KMS-11 (cell line): ENCODE measurements around the gene CACNG1.
"Not testable (repeated sequence)": the region's sequence is repeated elsewhere in the genome, so short reads cannot be mapped to it uniquely, and the experiment has no call there.

ENCODE experiments used
- H2AFZ ChIP-seq: fragments of 200-600 bp; sonication (generic); 2 replicates; pipeline ENCODE4 v1.6.1; 2016; ENCODE audit warnings: antibody characterized with exemption, mixed run types, low read depth
- H3K27ac ChIP-seq: fragments of 200-600 bp; sonication (generic); 2 replicates; pipeline ENCODE4 v1.6.1; 2016; ENCODE audit warnings: mild to moderate bottlenecking, mixed run types
- H3K27me3 ChIP-seq: fragments of 200-600 bp; sonication (generic); 2 replicates; pipeline ENCODE4 v1.6.1; 2017; ENCODE audit warnings: mild to moderate bottlenecking, low read depth, mixed run types, moderate library complexity; ENCODE audit not compliant: insufficient read depth
- H3K36me3 ChIP-seq: fragments of 200-600 bp; sonication (generic); 2 replicates; pipeline ENCODE4 v1.6.1; 2017; ENCODE audit warnings: mild to moderate bottlenecking, mixed run types; ENCODE audit not compliant: insufficient read depth
- H3K4me1 ChIP-seq: fragments of 200-600 bp; sonication (generic); 2 replicates; pipeline ENCODE4 v1.6.1; 2016; ENCODE audit warnings: mild to moderate bottlenecking, low read depth, mixed run types; ENCODE audit not compliant: poor library complexity, severe bottlenecking
- H3K4me2 ChIP-seq: fragments of 200-600 bp; sonication (generic); 2 replicates; pipeline ENCODE4 v1.7.0; 2016; ENCODE audit warnings: mild to moderate bottlenecking, mixed run types
- H3K4me3 ChIP-seq: fragments of 200-600 bp; sonication (generic); IDR thresholded peaks from 2 replicates; pipeline ENCODE4 v1.6.1; 2017; ENCODE audit warnings: low read depth, low read length, mixed read lengths; ENCODE audit not compliant: insufficient read depth
- H3K79me2 ChIP-seq: fragments of 200-600 bp; sonication (generic); 2 replicates; pipeline ENCODE4 v1.6.1; 2016; ENCODE audit warnings: low read depth, mixed run types; ENCODE audit not compliant: insufficient read depth
- H3K9ac ChIP-seq: fragments of 200-600 bp; sonication (generic); 2 replicates; pipeline ENCODE4 v1.6.1; 2016; ENCODE audit warnings: mild to moderate bottlenecking, mixed run types
- H4K20me1 ChIP-seq: fragments of 200-600 bp; sonication (generic); 2 replicates; pipeline ENCODE4 v1.6.1; 2016; ENCODE audit warnings: mild to moderate bottlenecking, mixed run types; ENCODE audit not compliant: insufficient read depth
- CTCF ChIP-seq: fragments of 200-600 bp; sonication (generic); conservative IDR thresholded peaks from 2 replicates; pipeline ENCODE4 v1.6.1; 2017; ENCODE audit warnings: low read depth, mild to moderate bottlenecking, antibody characterized with exemption, low read length, moderate library complexity, mixed read lengths

Gene CACNG1

GRCh38 chr17:67085406-67085805 lies 41.1 kb downstream of the CACNG1 start:
- peaks cover 4% of the 10 kb centered on the region; the same call in 1 of the 2 replicates for H3K36me3 ChIP-seq
- no peak overlapping the region for H3K27ac ChIP-seq
- H2AFZ ChIP-seq, result no peak overlapping the region
- no peaks in the 10 kb centered on the region for H3K27me3 ChIP-seq
- no peak for TF ChIP-seq CTCF
- peaks cover 7% of the 10 kb centered on the region; the same call in 1 of the 2 replicates for H4K20me1 ChIP-seq
- no peak overlapping the region for H3K4me3 ChIP-seq
- H3K4me1 ChIP-seq, result peaks cover 44% of the 10 kb centered on the region
- H3K4me2 ChIP-seq, result no peak overlapping the region
- H3K79me2 ChIP-seq, result no peaks in the 10 kb centered on the region; the same call in 1 of the 2 replicates
- no peak overlapping the region for H3K9ac ChIP-seq

GRCh38 chr17:67088639-67089038 lies 44.3 kb downstream of the CACNG1 start:
- no peaks in the 10 kb centered on the region for H3K27me3 ChIP-seq
- H3K4me1 ChIP-seq, result peaks cover 13% of the 10 kb centered on the region
- no peak overlapping the region for H2AFZ ChIP-seq
- H3K4me2 ChIP-seq, result no peak overlapping the region
- H3K4me3 ChIP-seq, result no peak overlapping the region
- peaks cover 4% of the 10 kb centered on the region; the same call in 1 of the 2 replicates for H3K36me3 ChIP-seq
- peaks cover 3% of the 10 kb centered on the region; the same call in 1 of the 2 replicates for H4K20me1 ChIP-seq
- no peak overlapping the region for H3K27ac ChIP-seq
- no peaks in the 10 kb centered on the region; the same call in 1 of the 2 replicates for H3K79me2 ChIP-seq
- TF ChIP-seq CTCF, result no peak
- H3K9ac ChIP-seq, result no peak overlapping the region

DNA sequence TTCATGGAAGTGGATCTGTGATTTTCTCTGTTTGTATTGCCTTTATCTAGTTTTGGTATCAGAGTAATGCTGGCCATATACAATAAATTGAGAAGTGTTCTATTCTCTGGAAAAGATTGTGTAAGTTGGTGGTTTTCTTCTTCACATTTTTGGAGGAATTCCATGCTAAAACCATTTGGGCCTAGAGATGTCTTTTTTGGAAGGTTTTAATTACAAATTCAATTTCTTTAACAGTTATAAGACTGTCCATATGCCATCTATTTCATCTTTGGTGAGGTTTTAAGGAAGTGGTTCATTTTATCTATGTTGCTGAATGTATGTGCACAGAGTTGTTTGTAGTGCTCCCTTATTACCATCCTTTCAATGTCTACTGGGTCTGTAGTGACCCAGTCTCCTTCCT lies 46.0 kb downstream of the CACNG1 start:
- no peak overlapping the region for H3K27ac ChIP-seq
- H3K4me1 ChIP-seq, result no peaks in the 10 kb centered on the region
- H3K4me2 ChIP-seq, result no peak overlapping the region
- H3K27me3 ChIP-seq, result no peaks in the 10 kb centered on the region
- peaks cover 4% of the 10 kb centered on the region; the same call in 1 of the 2 replicates for H3K36me3 ChIP-seq
- no peak overlapping the region for H3K4me3 ChIP-seq
- no peaks in the 10 kb centered on the region; the same call in 1 of the 2 replicates for H3K79me2 ChIP-seq
- H2AFZ ChIP-seq, result no peak overlapping the region
- H4K20me1 ChIP-seq, result no peaks in the 10 kb centered on the region
- no peak for TF ChIP-seq CTCF
- no peak overlapping the region for H3K9ac ChIP-seq

DNA sequence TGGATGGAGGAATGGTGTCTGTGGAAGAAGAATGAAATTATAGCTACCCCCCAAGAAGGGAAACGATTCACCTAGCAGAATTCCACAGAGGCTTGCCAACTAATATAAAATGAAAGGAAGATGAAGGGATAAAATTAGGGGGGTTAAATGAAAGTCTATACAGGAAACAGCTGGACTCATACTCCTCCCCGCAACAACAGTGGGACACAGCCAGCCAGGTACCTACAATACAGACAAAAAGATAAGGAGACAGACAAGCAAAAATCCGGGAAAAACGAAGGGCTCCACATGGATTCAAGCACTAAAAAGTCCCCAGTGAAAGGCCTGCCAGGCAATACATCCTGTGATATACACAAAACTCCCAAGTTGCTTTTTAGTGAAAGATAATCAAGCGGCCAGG lies 47.9 kb downstream of the CACNG1 start:
- Histone ChIP-seq H3K4me1 (no peaks in the 10 kb centered on the region), H3K36me3 (no peaks in the 10 kb centered on the region; the same call in 1 of the 2 replicates), H3K9ac (no peak overlapping the region), H3K27ac (no peak overlapping the region), H3K4me3 (no peak overlapping the region), H3K4me2 (no peak overlapping the region), H3K79me2 (no peaks in the 10 kb centered on the region), H4K20me1 (no peaks in the 10 kb centered on the region), H3K27me3 (no peaks in the 10 kb centered on the region), H2AFZ (no peak overlapping the region)
- TF ChIP-seq CTCF, result no peak

GRCh38 chr17:67092710-67093109 lies 48.4 kb downstream of the CACNG1 start:
- H3K4me3 ChIP-seq, H3K79me2 ChIP-seq, H3K36me3 ChIP-seq, H3K4me1 ChIP-seq, H3K27ac ChIP-seq, H4K20me1 ChIP-seq, H3K27me3 ChIP-seq, H3K9ac ChIP-seq, H3K4me2 ChIP-seq, H2AFZ ChIP-seq: not testable (repeated sequence)
